Neuronal stem cell (in vitro differentiated cells): Measurements from ENCODE around the gene AKAP12.
A peak's percentile ranks its signal among the peaks of the same experiment; 100 is the strongest.

ENCODE experiments used
- DNase-seq: peaks from one replicate; pipeline ENCODE4 v3.0.0-alpha.2; 2013; ENCODE audit warnings: low spot score
- H2AFZ ChIP-seq: one replicate; pipeline ENCODE4 v1.6.1; 2013; ENCODE audit warnings: mild to moderate bottlenecking, low read length, inconsistent platforms
- H2AK5ac ChIP-seq: 2 replicates; pipeline ENCODE4 v1.6.1; 2013; ENCODE audit warnings: low read depth, mild to moderate bottlenecking, inconsistent platforms, low read length, moderate library complexity, mixed read lengths
- H2BK120ac ChIP-seq: 2 replicates; pipeline ENCODE4 v1.6.1; 2013; ENCODE audit warnings: low read depth, mild to moderate bottlenecking, inconsistent platforms, low read length, moderate library complexity, mixed read lengths
- H2BK12ac ChIP-seq: one replicate; pipeline ENCODE4 v1.6.1; 2013; ENCODE audit warnings: low read length, inconsistent platforms
- H2BK15ac ChIP-seq: 2 replicates; pipeline ENCODE4 v1.6.1; 2013; ENCODE audit warnings: mild to moderate bottlenecking, low read length, inconsistent platforms, mixed read lengths
- H2BK5ac ChIP-seq: one replicate; pipeline ENCODE4 v1.6.1; 2013; ENCODE audit warnings: inconsistent platforms, mild to moderate bottlenecking, low read length, moderate library complexity
- H3K14ac ChIP-seq: one replicate; pipeline ENCODE4 v1.6.1; 2013; ENCODE audit warnings: low read length, inconsistent platforms
- H3K18ac ChIP-seq: 2 replicates; pipeline ENCODE4 v1.6.1; 2013; ENCODE audit warnings: low read length, inconsistent platforms
- H3K23ac ChIP-seq: 2 replicates; pipeline ENCODE4 v1.6.1; 2013; ENCODE audit warnings: low read depth, mild to moderate bottlenecking, mixed read lengths, low read length, inconsistent platforms; ENCODE audit not compliant: poor library complexity
- H3K27ac ChIP-seq: replicated peaks from 3 replicates; pipeline ENCODE4 v1.5.1; 2013; ENCODE audit warnings: low read length, inconsistent platforms
- H3K27me3 ChIP-seq, 3 experiments: 2 replicates each; pipeline ENCODE4 v1.6.1; 2013; ENCODE audit warnings: low read length in 3 of 3, mild to moderate bottlenecking in 2 of 3, inconsistent platforms in 1 of 3, low read depth in 1 of 3, mixed read lengths in 1 of 3, moderate library complexity in 1 of 3; ENCODE audit not compliant: control insufficient read depth in 3 of 3, insufficient read depth in 3 of 3
- H3K36me3 ChIP-seq, 2 donors: replicated peaks in 1 of 2; 2 replicates each; pipeline ENCODE4 v1.6.1; 2013; ENCODE audit warnings: low read length in 2 of 2; ENCODE audit not compliant: control insufficient read depth in 2 of 2, insufficient read depth in 2 of 2
- H3K4ac ChIP-seq: 2 replicates; pipeline ENCODE4 v1.6.1; 2013; ENCODE audit warnings: inconsistent platforms, mild to moderate bottlenecking, low read length, moderate library complexity
- H3K4me1 ChIP-seq, 2 donors: 1 replicate in 1 of 2; 2 replicates in 1 of 2; pipeline ENCODE4 v1.6.1; 2013; ENCODE audit warnings: low read length in 2 of 2, low read depth in 1 of 2; ENCODE audit not compliant: control insufficient read depth in 2 of 2, insufficient read depth in 1 of 2
- H3K4me2 ChIP-seq: one replicate; pipeline ENCODE4 v1.6.1; 2013; ENCODE audit warnings: mild to moderate bottlenecking, low read length, inconsistent platforms; ENCODE audit not compliant: insufficient read depth, poor library complexity, severe bottlenecking
- H3K4me3 ChIP-seq, 2 donors: 2 replicates each; pipeline ENCODE4 v1.5.1; 2013; ENCODE audit warnings: low read length in 2 of 2, mild to moderate bottlenecking in 2 of 2, inconsistent platforms in 1 of 2, moderate library complexity in 1 of 2
- H3K79me1 ChIP-seq: one replicate; pipeline ENCODE4 v1.6.1; 2013; ENCODE audit warnings: low read depth, mild to moderate bottlenecking, inconsistent platforms, low read length, moderate library complexity
- H3K9ac ChIP-seq: one replicate; pipeline ENCODE4 v1.6.1; 2013; ENCODE audit warnings: mild to moderate bottlenecking, low read depth, low read length, inconsistent platforms; ENCODE audit not compliant: poor library complexity
- H3K9me3 ChIP-seq, 2 donors: replicated peaks in 1 of 2; 2 replicates each; pipeline versions ENCODE3 to v1.6.1; 2013; ENCODE audit warnings: low read length in 2 of 2, mild to moderate bottlenecking in 2 of 2, inconsistent platforms in 1 of 2, low read depth in 1 of 2, mixed read lengths in 1 of 2, moderate library complexity in 1 of 2; ENCODE audit not compliant: control insufficient read depth in 2 of 2, insufficient read depth in 1 of 2
- H4K8ac ChIP-seq: one replicate; pipeline ENCODE4 v1.6.1; 2013; ENCODE audit warnings: low read depth, mild to moderate bottlenecking, inconsistent platforms, low read length, moderate library complexity
- H4K91ac ChIP-seq: one replicate; pipeline ENCODE4 v1.6.1; 2013; ENCODE audit warnings: low read length, low read depth, mild to moderate bottlenecking, inconsistent platforms; ENCODE audit not compliant: poor library complexity
- WGBS, 2 donors: extraction: QIAGEN DNeasy Blood & Tissue Kit; methylation state at CpG; one replicate each; pipeline ENCODE4 v1.1.7; 2013; ENCODE audit warnings: missing lambda C conversion rate in 2 of 2, mixed read lengths in 1 of 2; ENCODE audit not compliant: insufficient read length in 2 of 2, insufficient replicate concordance in 1 of 2; ENCODE audit errors: extremely low coverage in 2 of 2; 5-methylcytosine and 5-hydroxymethylcytosine counted together

The AKAP12 gene

GRCh38 chr6:151276112-151276740 is 36.5 kb downstream of the AKAP12 start:
- no peak overlapping the region for H3K4ac ChIP-seq
- H3K36me3 ChIP-seq: no peaks in the 10 kb centered on the region
- no peak overlapping the region for H2BK5ac ChIP-seq
- no peak overlapping the region for H2BK120ac ChIP-seq
- no peaks in the 10 kb centered on the region for H3K9me3 ChIP-seq
- no peaks in the 10 kb centered on the region for H3K79me1 ChIP-seq
- H3K27ac ChIP-seq: peak overlapping the region; percentile 38
- no peak overlapping the region for H3K4me3 ChIP-seq
- no peak for DNase-seq
- H3K9ac ChIP-seq: no peak overlapping the region
- H3K14ac ChIP-seq: no peak overlapping the region
- H2BK12ac ChIP-seq: no peak overlapping the region
- no peak overlapping the region for H2BK15ac ChIP-seq
- H4K8ac ChIP-seq: no peak overlapping the region
- no peak overlapping the region for H2AK5ac ChIP-seq
- H3K4me2 ChIP-seq: no peak overlapping the region
- no peak overlapping the region for H4K91ac ChIP-seq
- no CpG with 5 or more reads among the region's 4 CpGs for WGBS, 2 donors
- no peaks in the 10 kb centered on the region for H3K27me3 ChIP-seq
- H3K4me1 ChIP-seq: peaks cover 3 to 4% of the 10 kb centered on the region in 2 donors
- H2AFZ ChIP-seq: peak overlapping the region; percentile 37
- H3K23ac ChIP-seq: no peak overlapping the region
- H3K18ac ChIP-seq: no peak overlapping the region

GRCh38 chr6:151279891-151280290 is 40.1 kb downstream of the AKAP12 start:
- Histone ChIP-seq H2BK120ac (no peak overlapping the region), H3K4me2 (no peak overlapping the region), H4K91ac (no peak overlapping the region), H2BK5ac (no peak overlapping the region), H4K8ac (no peak overlapping the region), H3K9ac (no peak overlapping the region), H3K14ac (no peak overlapping the region), H2BK15ac (no peak overlapping the region), H3K18ac (no peak overlapping the region), H3K9me3 (peaks cover 0 to 2% of the 10 kb centered on the region in 2 donors), H3K4ac (no peak overlapping the region), H3K27ac (no peak overlapping the region), H2BK12ac (no peak overlapping the region), H2AFZ (no peak overlapping the region), H3K36me3 (no peaks in the 10 kb centered on the region), H3K27me3 (no peaks in the 10 kb centered on the region), H3K23ac (no peak overlapping the region), H3K4me1 (peaks cover 3 to 4% of the 10 kb centered on the region in 2 donors), H3K79me1 (peaks cover 2% of the 10 kb centered on the region), H3K4me3 (no peak overlapping the region), H2AK5ac (no peak overlapping the region)
- no CpG with 5 or more reads among the region's 2 CpGs for WGBS, 2 donors
- no peak for DNase-seq

DNA sequence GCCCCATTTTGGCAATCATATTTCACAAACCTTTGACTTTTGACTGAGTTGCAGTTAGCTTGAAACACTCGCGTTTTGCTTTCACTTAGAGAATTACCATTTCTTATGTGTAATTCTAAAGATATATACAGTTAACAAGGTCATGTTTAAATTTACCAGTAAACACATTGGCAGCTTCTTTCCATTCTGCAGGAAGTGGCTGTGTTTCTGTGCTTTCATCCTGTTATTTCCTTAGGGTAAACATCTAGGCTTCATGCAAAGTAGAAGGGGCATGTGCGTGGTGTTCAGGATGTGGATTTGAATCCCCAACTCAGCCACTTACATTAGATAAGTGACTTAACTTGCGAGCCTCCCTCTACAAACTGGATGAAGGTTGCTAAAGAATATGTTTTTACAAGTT is 41.1 kb downstream of the AKAP12 start:
- Histone ChIP-seq H3K23ac (no peak overlapping the region), H2BK5ac (no peak overlapping the region), H3K4me3 (no peak overlapping the region), H3K14ac (no peak overlapping the region), H3K18ac (no peak overlapping the region), H3K79me1 (peaks cover 2% of the 10 kb centered on the region), H3K27me3 (no peaks in the 10 kb centered on the region), H2AK5ac (no peak overlapping the region), H3K9me3 (peaks cover 0 to 2% of the 10 kb centered on the region in 2 donors), H2BK12ac (no peak overlapping the region), H2BK120ac (no peak overlapping the region), H2BK15ac (no peak overlapping the region), H3K4me2 (no peak overlapping the region), H3K9ac (no peak overlapping the region), H3K27ac (no peak overlapping the region), H3K4me1 (peaks cover 2 to 3% of the 10 kb centered on the region in 2 donors), H4K91ac (no peak overlapping the region), H2AFZ (no peak overlapping the region), H3K36me3 (no peaks in the 10 kb centered on the region), H4K8ac (no peak overlapping the region), H3K4ac (no peak overlapping the region)
- WGBS, 2 donors: no CpG with 5 or more reads among the region's 4 CpGs
- no peak for DNase-seq

DNA sequence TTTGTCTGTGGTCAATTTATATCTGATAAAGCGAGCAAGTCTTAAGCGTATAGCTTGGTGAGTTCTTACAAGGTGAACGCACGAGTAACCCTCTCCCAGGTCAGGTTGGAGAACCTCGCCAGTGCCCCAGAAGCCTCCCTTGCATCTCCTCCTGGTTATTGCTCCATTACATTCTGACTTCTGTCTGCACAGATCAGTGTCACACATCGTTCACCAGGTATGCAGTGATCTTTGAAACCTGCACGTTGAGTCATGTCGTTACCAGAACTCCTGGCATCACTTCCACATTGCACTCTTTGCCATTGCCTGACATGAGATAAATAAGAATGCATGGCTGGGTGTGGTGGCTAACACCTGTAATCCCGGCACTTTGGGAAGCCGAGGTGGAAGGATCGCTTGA is 44.2 kb downstream of the AKAP12 start:
- H2AK5ac ChIP-seq: no peak overlapping the region
- no peak overlapping the region for H2BK120ac ChIP-seq
- H2AFZ ChIP-seq: no peak overlapping the region
- H3K23ac ChIP-seq: no peak overlapping the region
- H4K91ac ChIP-seq: no peak overlapping the region
- WGBS, 2 donors: no CpG with 5 or more reads among the region's 11 CpGs
- no peak overlapping the region for H3K4me2 ChIP-seq
- H3K27ac ChIP-seq: no peak overlapping the region
- DNase-seq: no peak
- no peak overlapping the region for H3K9ac ChIP-seq
- H2BK15ac ChIP-seq: no peak overlapping the region
- H3K79me1 ChIP-seq: peaks cover 2% of the 10 kb centered on the region
- H3K9me3 ChIP-seq: peaks cover 0 to 2% of the 10 kb centered on the region in 2 donors
- H3K36me3 ChIP-seq: no peaks in the 10 kb centered on the region
- no peak overlapping the region for H2BK12ac ChIP-seq
- no peak overlapping the region for H3K4ac ChIP-seq
- peak overlapping the region in 1 of 2 donors; percentile 30 for H3K4me3 ChIP-seq
- no peaks in the 10 kb centered on the region for H3K27me3 ChIP-seq
- no peak overlapping the region for H4K8ac ChIP-seq
- no peaks in the 10 kb centered on the region for H3K4me1 ChIP-seq
- H2BK5ac ChIP-seq: no peak overlapping the region
- H3K14ac ChIP-seq: no peak overlapping the region
- no peak overlapping the region for H3K18ac ChIP-seq
